H9 (cell line): ENCODE data around the gene ECEL1. TPM values are rescaled to one million over a fixed set of nuclear protein-coding genes. Genes with fewer than 3 reads are reported as not detected.

Experiments
- DNase-seq: peaks from one replicate; pipeline ENCODE4 v3.0.0-alpha.2; 2017
- H2AFZ ChIP-seq: one replicate; pipeline ENCODE4 v1.6.1; 2013; ENCODE audit warnings: mild to moderate bottlenecking, low read length, control low read depth, moderate library complexity
- H2AK5ac ChIP-seq: 2 replicates; pipeline ENCODE4 v1.6.1; 2013; ENCODE audit warnings: low read length, control low read depth, mixed read lengths; ENCODE audit not compliant: insufficient read length
- H2BK120ac ChIP-seq: one replicate; pipeline ENCODE4 v1.6.1; 2013; ENCODE audit warnings: low read depth, mild to moderate bottlenecking, low read length, control low read depth, inconsistent platforms; ENCODE audit not compliant: poor library complexity, severe bottlenecking
- H2BK12ac ChIP-seq: 2 replicates; pipeline ENCODE4 v1.6.1; 2013; ENCODE audit warnings: low read length, control low read depth, mixed read lengths, low read depth; ENCODE audit not compliant: insufficient read length
- H2BK15ac ChIP-seq: 2 replicates; pipeline ENCODE4 v1.6.1; 2013; ENCODE audit warnings: low read depth, low read length, control low read depth
- H2BK20ac ChIP-seq: one replicate; pipeline ENCODE4 v1.6.1; 2013; ENCODE audit warnings: low read depth, mild to moderate bottlenecking, low read length, control low read depth, inconsistent platforms; ENCODE audit not compliant: poor library complexity, severe bottlenecking
- H2BK5ac ChIP-seq: 2 replicates; pipeline ENCODE4 v1.6.1; 2013; ENCODE audit warnings: low read length, control low read depth, mixed read lengths; ENCODE audit not compliant: insufficient read length
- H3K14ac ChIP-seq: 2 replicates; pipeline ENCODE4 v1.6.1; 2013; ENCODE audit warnings: low read length, control low read depth; ENCODE audit not compliant: insufficient read depth
- H3K18ac ChIP-seq: 2 replicates; pipeline ENCODE4 v1.6.1; 2013; ENCODE audit warnings: low read depth, mild to moderate bottlenecking, mixed read lengths, low read length, control low read depth; ENCODE audit not compliant: insufficient read length
- H3K23ac ChIP-seq: 2 replicates; pipeline ENCODE4 v1.6.1; 2013; ENCODE audit warnings: low read length, control low read depth, mixed read lengths, low read depth; ENCODE audit not compliant: insufficient read length
- H3K23me2 ChIP-seq: 2 replicates; pipeline ENCODE4 v1.6.1; 2013; ENCODE audit warnings: low read depth, mild to moderate bottlenecking, mixed read lengths, low read length, control low read depth; ENCODE audit not compliant: insufficient read length, poor library complexity, severe bottlenecking
- H3K27ac ChIP-seq: 2 replicates; pipeline ENCODE4 v1.5.1; 2013; ENCODE audit warnings: low read length, control low read depth, mixed read lengths, low read depth; ENCODE audit not compliant: insufficient read length
- H3K27me3 ChIP-seq: 2 replicates; pipeline ENCODE4 v1.6.1; 2013; ENCODE audit warnings: low read length, control low read depth, inconsistent platforms; ENCODE audit not compliant: insufficient read depth
- H3K4ac ChIP-seq: 2 replicates; pipeline ENCODE4 v1.6.1; 2013; ENCODE audit warnings: low read depth, mild to moderate bottlenecking, control low read depth, inconsistent platforms, low read length, moderate library complexity
- H3K4me1 ChIP-seq: 2 replicates; pipeline ENCODE4 v1.6.1; 2013; ENCODE audit warnings: low read length, control low read depth, inconsistent platforms; ENCODE audit not compliant: insufficient read depth
- H3K4me2 ChIP-seq: 2 replicates; pipeline ENCODE4 v1.6.1; 2013; ENCODE audit warnings: low read length, control low read depth, mixed read lengths; ENCODE audit not compliant: insufficient read length, insufficient read depth
- H3K56ac ChIP-seq: 2 replicates; pipeline ENCODE4 v1.6.1; 2013; ENCODE audit warnings: low read depth, mild to moderate bottlenecking, mixed read lengths, low read length, control low read depth; ENCODE audit not compliant: insufficient read length
- H3K79me1 ChIP-seq: 2 replicates; pipeline ENCODE4 v1.6.1; 2013; ENCODE audit warnings: low read depth, mild to moderate bottlenecking, moderate library complexity, low read length, control low read depth, inconsistent platforms; ENCODE audit not compliant: insufficient read depth, poor library complexity, severe bottlenecking
- H3K79me2 ChIP-seq: 2 replicates; pipeline ENCODE4 v1.6.1; 2013; ENCODE audit warnings: low read length, control low read depth, inconsistent platforms; ENCODE audit not compliant: insufficient read depth
- H3K9ac ChIP-seq: 2 replicates; pipeline ENCODE4 v1.6.1; 2013; ENCODE audit warnings: low read length, control low read depth, mixed read lengths; ENCODE audit not compliant: insufficient read length; ENCODE audit errors: extremely low read depth
- H3K9me3 ChIP-seq: one replicate; pipeline ENCODE4 v1.6.1; 2013; ENCODE audit warnings: low read depth, low read length, inconsistent platforms; ENCODE audit not compliant: control insufficient read depth
- H3T11ph ChIP-seq: one replicate; pipeline ENCODE4 v1.6.1; 2013; ENCODE audit warnings: mild to moderate bottlenecking, low read length, control low read depth, inconsistent platforms
- H4K20me1 ChIP-seq: one replicate; pipeline ENCODE4 v1.6.1; 2013; ENCODE audit not compliant: control insufficient read depth, insufficient read length, insufficient read depth
- H4K5ac ChIP-seq: 2 replicates; pipeline ENCODE4 v1.6.1; 2013; ENCODE audit warnings: low read depth, mild to moderate bottlenecking, mixed read lengths, low read length, control low read depth; ENCODE audit not compliant: insufficient read length
- H4K8ac ChIP-seq: replicated peaks from 2 replicates; pipeline ENCODE4 v1.6.1; 2013; ENCODE audit warnings: low read length, control low read depth, mixed read lengths, low read depth; ENCODE audit not compliant: insufficient read length
- H4K91ac ChIP-seq: 2 replicates; pipeline ENCODE4 v1.6.1; 2013; ENCODE audit warnings: low read depth, mild to moderate bottlenecking, moderate library complexity, mixed read lengths, low read length, control low read depth; ENCODE audit not compliant: insufficient read length
- H3K27ac Mint-ChIP-seq, 3 experiments: 2 replicates in 2 of 3; 3 replicates in 1 of 3; pipeline ENCODE4 v1.8.0; 2020 to 2021; ENCODE audit warnings: mixed read lengths in 3 of 3, mild to moderate bottlenecking in 1 of 3, moderate library complexity in 1 of 3
- H3K27me3 Mint-ChIP-seq: 2 replicates; pipeline ENCODE4 v1.8.0; 2021; ENCODE audit warnings: low read depth, mild to moderate bottlenecking, moderate library complexity, mixed read lengths
- H3K36me3 Mint-ChIP-seq, 3 experiments: 2 replicates in 2 of 3; 3 replicates in 1 of 3; pipeline ENCODE4 v1.8.0; 2020 to 2021; ENCODE audit warnings: low read depth in 3 of 3, mixed read lengths in 3 of 3; ENCODE audit not compliant: insufficient read depth in 1 of 3
- H3K4me1 Mint-ChIP-seq, 2 experiments: 2 replicates each; pipeline ENCODE4 v1.8.0; 2020; ENCODE audit warnings: mixed read lengths in 2 of 2
- H3K4me3 Mint-ChIP-seq, 2 experiments: 2 replicates in 1 of 2; 3 replicates in 1 of 2; pipeline ENCODE4 v1.8.0; 2020 to 2021; ENCODE audit warnings: mild to moderate bottlenecking in 2 of 2, mixed read lengths in 2 of 2, moderate library complexity in 1 of 2
- H3K9me3 Mint-ChIP-seq, 2 experiments: 2 replicates in 1 of 2; 3 replicates in 1 of 2; pipeline ENCODE4 v1.8.0; 2020; ENCODE audit warnings: mild to moderate bottlenecking in 2 of 2, mixed read lengths in 2 of 2, moderate library complexity in 1 of 2
- WGBS: extraction: QIAGEN DNeasy Blood & Tissue Kit; methylation state at CpG from one replicate; pipeline ENCODE4 v1.1.7; 2013; ENCODE audit warnings: missing lambda C conversion rate, low lambda C conversion rate, mixed read lengths; ENCODE audit not compliant: insufficient read length; ENCODE audit errors: extremely low coverage; 5-methylcytosine and 5-hydroxymethylcytosine counted together
- total RNA-seq: library from RNA; stranded (reverse); gene quantifications from 2 replicates; pipeline ENCODE4 v1.2.1, GENCODE V29; 2021
- TF ChIP-seq, protein P1 (sequence below): fragments of 200-600 bp; sonication (generic); conservative IDR thresholded peaks from 3 replicates; pipeline ENCODE4 v1.8.0; 2021; ENCODE audit warnings: antibody characterized with exemption, mild to moderate bottlenecking

Gene ECEL1
- total RNA-seq, 1 experiment from 2014 or later, result 8.4 TPM

DNA sequence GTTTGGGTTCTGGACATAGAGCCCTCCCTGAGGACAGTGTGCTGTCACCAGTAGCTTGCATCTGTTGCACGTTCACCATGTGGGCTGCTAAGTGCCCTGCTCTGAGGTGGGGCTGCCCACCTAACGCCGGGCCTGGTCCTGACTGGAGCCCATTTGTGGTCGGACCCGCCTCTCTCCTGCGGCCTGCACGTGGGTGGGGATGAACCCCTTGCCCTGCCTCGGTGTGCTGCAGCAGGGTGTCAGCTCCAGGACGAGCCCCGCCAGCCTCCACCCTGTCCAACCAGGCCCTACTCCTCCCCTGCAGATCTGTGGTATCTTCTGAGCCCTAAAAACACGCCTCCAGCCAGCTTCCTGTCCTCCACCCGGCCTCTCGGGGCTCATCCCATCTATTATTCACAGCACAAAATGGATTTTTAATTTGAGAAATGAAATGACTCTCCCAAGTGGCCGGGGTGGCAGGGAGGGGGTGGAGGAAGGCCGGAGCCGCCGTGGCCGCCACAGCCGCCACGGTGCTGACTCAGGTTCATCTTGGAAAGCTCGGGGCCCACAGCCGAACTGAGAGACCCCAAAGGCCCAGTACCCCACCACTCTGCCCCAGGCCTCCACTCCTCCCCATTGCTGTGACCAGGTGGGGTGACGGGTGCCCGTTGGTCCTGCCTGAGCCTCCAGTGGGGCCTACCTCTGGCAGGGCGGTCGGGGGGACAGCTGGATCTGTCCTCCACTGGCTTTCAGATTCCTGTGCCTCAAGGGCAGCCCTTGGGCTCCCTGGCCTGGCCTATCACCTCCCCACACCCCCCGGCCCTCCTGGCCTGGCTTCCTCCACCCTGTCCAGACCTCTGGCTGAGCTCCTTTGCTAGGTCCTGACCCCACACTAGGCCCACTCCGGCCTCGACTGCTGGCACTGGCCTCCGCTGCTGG lies 2.8 kb upstream of the ECEL1 start:
- Histone ChIP-seq H3K18ac (no peak overlapping the region), H2BK120ac (no peak overlapping the region), H4K8ac (no peak overlapping the region), H2BK12ac (no peak overlapping the region), H3T11ph (no peak overlapping the region), H4K91ac (no peak overlapping the region), H3K23ac (no peak overlapping the region), H2BK5ac (no peak overlapping the region), H3K23me2 (peaks cover 7% of the 10 kb centered on the region), H2AFZ (no peak overlapping the region), H2AK5ac (no peak overlapping the region), H3K4me2 (no peak overlapping the region), H4K5ac (no peak overlapping the region), H3K79me2 (no peaks in the 10 kb centered on the region), H3K56ac (no peak overlapping the region), H3K9ac (no peak overlapping the region), H2BK20ac (no peak overlapping the region), H4K20me1 (no peaks in the 10 kb centered on the region), H3K4ac (no peak overlapping the region), H3K79me1 (no peaks in the 10 kb centered on the region), H3K4me1 (peaks cover 2% of the 10 kb centered on the region; the same call in 1 of the 2 replicates), H3K14ac (no peak overlapping the region), H2BK15ac (no peak overlapping the region), H3K27ac (no peak overlapping the region), H3K9me3 (no peaks in the 10 kb centered on the region), H3K27me3 (peaks cover 20% of the 10 kb centered on the region; the same call in 1 of the 2 replicates)
- no peak overlapping the region for H3K4me3 Mint-ChIP-seq
- DNase-seq, result peak; percentile 22
- no peak overlapping the region; a peak in 1 of 7 replicates for H3K27ac Mint-ChIP-seq
- WGBS, result no CpG with 5 or more reads among the region's 30 CpGs
- TF ChIP-seq, protein P1, sequence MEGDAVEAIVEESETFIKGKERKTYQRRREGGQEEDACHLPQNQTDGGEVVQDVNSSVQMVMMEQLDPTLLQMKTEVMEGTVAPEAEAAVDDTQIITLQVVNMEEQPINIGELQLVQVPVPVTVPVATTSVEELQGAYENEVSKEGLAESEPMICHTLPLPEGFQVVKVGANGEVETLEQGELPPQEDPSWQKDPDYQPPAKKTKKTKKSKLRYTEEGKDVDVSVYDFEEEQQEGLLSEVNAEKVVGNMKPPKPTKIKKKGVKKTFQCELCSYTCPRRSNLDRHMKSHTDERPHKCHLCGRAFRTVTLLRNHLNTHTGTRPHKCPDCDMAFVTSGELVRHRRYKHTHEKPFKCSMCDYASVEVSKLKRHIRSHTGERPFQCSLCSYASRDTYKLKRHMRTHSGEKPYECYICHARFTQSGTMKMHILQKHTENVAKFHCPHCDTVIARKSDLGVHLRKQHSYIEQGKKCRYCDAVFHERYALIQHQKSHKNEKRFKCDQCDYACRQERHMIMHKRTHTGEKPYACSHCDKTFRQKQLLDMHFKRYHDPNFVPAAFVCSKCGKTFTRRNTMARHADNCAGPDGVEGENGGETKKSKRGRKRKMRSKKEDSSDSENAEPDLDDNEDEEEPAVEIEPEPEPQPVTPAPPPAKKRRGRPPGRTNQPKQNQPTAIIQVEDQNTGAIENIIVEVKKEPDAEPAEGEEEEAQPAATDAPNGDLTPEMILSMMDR, result no peak
- no peaks in the 10 kb centered on the region for H3K36me3 Mint-ChIP-seq
- H3K9me3 Mint-ChIP-seq, result no peaks in the 10 kb centered on the region; a peak in 1 of 5 replicates
- peaks cover 63% of the 10 kb centered on the region for H3K27me3 Mint-ChIP-seq
- peaks cover 24 to 43% of the 10 kb centered on the region in 2 experiments for H3K4me1 Mint-ChIP-seq
